Activated B cell treated with CpG ODN at 0.5 μM for 24 hours (primary cell): ENCODE measurements around the gene PHRF1. TPM values are rescaled to one million over a fixed set of nuclear protein-coding genes. Genes with fewer than 3 reads are reported as not detected.
"Not testable (repeated sequence)": the region's sequence is repeated elsewhere in the genome, so short reads cannot be mapped to it uniquely, and the experiment has no call there.

Experiments used
- ATAC-seq: fragments of 200-7000 bp; cut with Tn5 transposase; one replicate; pipeline ENCODE4 v1.10.0; 2021; ENCODE audit warnings: low read depth, mild to moderate bottlenecking, moderate library complexity
- CTCF ChIA-PET: fragments of 350-600 bp; sonication (Branson Sonifier 250); formaldehyde crosslinking; loops from one replicate; lab custom pipeline; 2021; ENCODE audit warnings: antibody characterized with exemption; lab: Charles Lee
- POLR2A ChIA-PET: fragments of 350-600 bp; sonication (Branson Sonifier 250); formaldehyde crosslinking; loops from one replicate; lab custom pipeline; 2021; ENCODE audit warnings: antibody characterized with exemption; lab: Charles Lee
- DNase-seq: peaks from one replicate; pipeline ENCODE4 v3.0.0; 2022
- H3K27ac Mint-ChIP-seq: one replicate; pipeline ENCODE4 v1.8.0; 2020; ENCODE audit warnings: mixed read lengths
- H3K27me3 Mint-ChIP-seq: one replicate; pipeline ENCODE4 v1.8.0; 2021; ENCODE audit warnings: mixed read lengths
- H3K36me3 Mint-ChIP-seq: one replicate; pipeline ENCODE4 v1.8.0; 2021; ENCODE audit warnings: low read depth, mixed read lengths
- H3K4me1 Mint-ChIP-seq: one replicate; pipeline ENCODE4 v1.8.0; 2021; ENCODE audit warnings: mixed read lengths
- H3K4me3 Mint-ChIP-seq: one replicate; pipeline ENCODE4 v1.8.0; 2020; ENCODE audit warnings: mild to moderate bottlenecking, mixed read lengths
- H3K9me3 Mint-ChIP-seq: one replicate; pipeline ENCODE4 v1.8.0; 2020; ENCODE audit warnings: mixed read lengths
- intact Hi-C: fragments of 100-400 bp; cut with micrococcal nuclease; formaldehyde crosslinking; loops from one replicate; pipeline ENCODE4 v1.15.1; 2024
- total RNA-seq: library from RNA; stranded (reverse); gene quantifications from 2 replicates; pipeline ENCODE4 v1.2.3, GENCODE V29; 2022
- TF ChIP-seq, protein P1 (sequence below): fragments of 200-600 bp; IDR thresholded peaks from one replicate; pipeline ENCODE4 v1.8.0; 2022; ENCODE audit warnings: antibody characterized with exemption, mild to moderate bottlenecking

PHRF1 gene
- total RNA-seq, 1 donor from 2014 or later, result 49.6 TPM

GRCh38 chr11:643849-644738 lies 67.8 kb downstream of the PHRF1 start:
- no peak for DNase-seq
- ChIA-PET POLR2A (interaction anchor here (0.7 kb wide), 1 partner anchor 97 kb away, joined by 3 read pairs; no protein-coding TSS in a partner anchor), CTCF (no interaction called here)
- H3K4me3 Mint-ChIP-seq, result no peak overlapping the region
- TF ChIP-seq, protein P1, sequence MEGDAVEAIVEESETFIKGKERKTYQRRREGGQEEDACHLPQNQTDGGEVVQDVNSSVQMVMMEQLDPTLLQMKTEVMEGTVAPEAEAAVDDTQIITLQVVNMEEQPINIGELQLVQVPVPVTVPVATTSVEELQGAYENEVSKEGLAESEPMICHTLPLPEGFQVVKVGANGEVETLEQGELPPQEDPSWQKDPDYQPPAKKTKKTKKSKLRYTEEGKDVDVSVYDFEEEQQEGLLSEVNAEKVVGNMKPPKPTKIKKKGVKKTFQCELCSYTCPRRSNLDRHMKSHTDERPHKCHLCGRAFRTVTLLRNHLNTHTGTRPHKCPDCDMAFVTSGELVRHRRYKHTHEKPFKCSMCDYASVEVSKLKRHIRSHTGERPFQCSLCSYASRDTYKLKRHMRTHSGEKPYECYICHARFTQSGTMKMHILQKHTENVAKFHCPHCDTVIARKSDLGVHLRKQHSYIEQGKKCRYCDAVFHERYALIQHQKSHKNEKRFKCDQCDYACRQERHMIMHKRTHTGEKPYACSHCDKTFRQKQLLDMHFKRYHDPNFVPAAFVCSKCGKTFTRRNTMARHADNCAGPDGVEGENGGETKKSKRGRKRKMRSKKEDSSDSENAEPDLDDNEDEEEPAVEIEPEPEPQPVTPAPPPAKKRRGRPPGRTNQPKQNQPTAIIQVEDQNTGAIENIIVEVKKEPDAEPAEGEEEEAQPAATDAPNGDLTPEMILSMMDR, result no peak
- peaks cover 3% of the 10 kb centered on the region for H3K27me3 Mint-ChIP-seq
- H3K4me1 Mint-ChIP-seq, result peaks cover 14% of the 10 kb centered on the region
- no peak overlapping the region for H3K27ac Mint-ChIP-seq
- ATAC-seq, result no peak
- no peaks in the 10 kb centered on the region for H3K9me3 Mint-ChIP-seq
- intact Hi-C loops, result no loop called here
- H3K36me3 Mint-ChIP-seq, result peaks cover 16% of the 10 kb centered on the region

DNA sequence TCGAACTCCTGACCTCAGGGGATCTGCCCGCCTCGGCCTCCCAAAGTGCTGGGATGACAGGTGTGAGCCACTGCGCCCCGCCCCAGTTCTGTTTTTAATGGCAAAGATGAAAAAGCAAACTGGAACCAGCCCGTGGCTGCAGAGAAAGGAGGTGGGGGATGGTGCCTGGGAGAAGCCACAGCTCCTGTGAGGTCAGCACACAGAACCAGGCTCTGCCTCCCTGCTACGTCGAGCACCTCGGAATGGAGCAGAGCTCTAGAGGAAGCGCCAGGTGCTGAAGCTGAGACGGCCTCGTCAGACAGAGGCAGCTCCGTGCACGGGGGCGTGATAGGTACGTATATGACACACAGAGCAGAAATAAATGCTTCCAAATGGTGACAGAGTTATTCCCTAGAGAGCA lies 69.3 kb downstream of the PHRF1 start:
- Mint-ChIP-seq H3K36me3 (peaks cover 18% of the 10 kb centered on the region), H3K27ac (no peak overlapping the region), H3K4me1 (peaks cover 8% of the 10 kb centered on the region), H3K4me3 (no peak overlapping the region), H3K9me3 (no peaks in the 10 kb centered on the region), H3K27me3 (no peaks in the 10 kb centered on the region)
- POLR2A ChIA-PET, result no interaction called here
- CTCF ChIA-PET, result no interaction called here
- intact Hi-C loops, result no loop called here
- TF ChIP-seq, protein P1, result no peak
- DNase-seq (no peak), ATAC-seq (no peak)

DNA sequence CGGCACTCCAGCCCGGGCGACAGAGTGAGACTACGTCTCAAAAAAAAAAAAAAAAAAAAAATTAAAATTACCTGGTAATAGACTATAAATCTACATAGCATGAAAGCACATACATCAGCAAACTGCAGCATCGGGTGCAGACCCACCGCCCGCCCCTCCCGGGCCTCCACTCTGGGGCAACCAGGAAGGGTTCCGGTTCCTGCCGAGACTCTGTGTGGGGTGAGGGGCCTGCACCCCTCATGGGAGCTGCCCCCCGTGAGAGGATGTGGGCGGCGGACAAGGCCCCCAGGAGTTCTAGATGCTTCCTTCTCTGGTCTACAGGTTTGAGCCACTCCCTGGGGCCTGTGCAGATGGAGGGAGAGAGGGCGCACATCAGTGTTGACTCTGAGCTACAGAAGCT lies 69.9 kb downstream of the PHRF1 start:
- intact Hi-C loops, result no loop called here
- Mint-ChIP-seq H3K4me3 (no peak overlapping the region), H3K27ac (no peak overlapping the region), H3K27me3 (no peaks in the 10 kb centered on the region), H3K4me1 (peaks cover 5% of the 10 kb centered on the region), H3K9me3 (no peaks in the 10 kb centered on the region), H3K36me3 (peaks cover 22% of the 10 kb centered on the region)
- DNase-seq (no peak), ATAC-seq (no peak)
- ChIA-PET POLR2A (interaction anchor here (0.6 kb wide), 1 partner anchor 75 kb away, joined by 4 read pairs; no protein-coding TSS in a partner anchor), CTCF (interaction anchor here (0.5 kb wide), 1 partner anchor 36 kb away, joined by 4 read pairs; no protein-coding TSS in a partner anchor)
- TF ChIP-seq, protein P1, result no peak

DNA sequence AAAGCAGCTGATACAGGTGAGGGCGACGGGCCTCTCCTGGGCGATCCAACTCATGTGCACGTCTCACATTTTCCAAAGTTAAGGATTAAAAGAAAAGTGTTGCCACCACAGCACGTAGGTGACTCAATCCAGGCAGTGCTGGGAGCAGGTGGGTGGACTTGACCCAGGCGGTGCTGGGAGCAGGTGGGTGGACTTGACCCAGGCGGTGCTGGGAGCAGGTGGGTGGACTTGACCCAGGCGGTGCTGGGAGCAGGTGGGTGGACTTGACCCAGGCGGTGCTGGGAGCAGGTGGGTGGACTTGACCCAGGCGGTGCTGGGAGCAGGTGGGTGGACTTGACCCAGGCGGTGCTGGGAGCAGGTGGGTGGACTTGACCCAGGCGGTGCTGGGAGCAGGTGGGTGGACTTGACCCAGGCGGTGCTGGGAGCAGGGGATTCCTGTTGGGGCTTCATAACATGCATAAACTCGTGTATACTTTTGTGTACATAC lies 71.4 kb downstream of the PHRF1 start:
- H3K9me3 Mint-ChIP-seq, H3K4me1 Mint-ChIP-seq, ATAC-seq, H3K27ac Mint-ChIP-seq, CTCF ChIA-PET, intact Hi-C loops, DNase-seq, H3K4me3 Mint-ChIP-seq, H3K27me3 Mint-ChIP-seq: not testable (repeated sequence)
- POLR2A ChIA-PET, result interaction anchor here (0.7 kb wide), 1 partner anchor 72 kb away, joined by 3 read pairs; the partner anchor contains the start of gene PHRF1
- peaks cover 29% of the 10 kb centered on the region for H3K36me3 Mint-ChIP-seq

DNA sequence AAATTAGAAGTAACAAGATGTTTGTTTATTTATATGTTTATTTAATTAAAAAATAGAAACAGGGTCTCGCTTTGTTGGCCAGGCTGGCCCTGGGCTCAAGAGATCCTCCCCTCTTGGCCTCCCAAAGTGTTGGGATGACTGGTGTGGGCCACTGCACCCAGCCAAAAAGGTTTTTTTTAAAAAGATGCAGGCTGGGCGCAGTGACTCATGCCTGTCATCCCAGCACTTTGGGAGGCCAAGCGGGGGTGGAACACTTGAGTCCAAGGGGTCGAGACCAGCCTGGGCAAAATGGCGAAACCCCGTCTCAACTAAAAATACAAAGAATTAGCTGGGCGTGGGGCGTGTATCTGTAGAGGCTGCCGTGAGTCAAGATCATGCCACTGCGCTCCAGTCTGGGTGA lies 74.2 kb downstream of the PHRF1 start:
- POLR2A ChIA-PET, result no interaction called here
- DNase-seq (no peak), ATAC-seq (no peak)
- TF ChIP-seq, protein P1, result no peak
- H3K36me3 Mint-ChIP-seq, result peaks cover 29% of the 10 kb centered on the region
- no peak overlapping the region for H3K27ac Mint-ChIP-seq
- peaks cover 5% of the 10 kb centered on the region for H3K4me1 Mint-ChIP-seq
- H3K4me3 Mint-ChIP-seq, result no peak overlapping the region
- H3K9me3 Mint-ChIP-seq, result no peaks in the 10 kb centered on the region
- no peaks in the 10 kb centered on the region for H3K27me3 Mint-ChIP-seq
- intact Hi-C loops, result no loop called here
- CTCF ChIA-PET, result interaction anchor here (1.1 kb wide), 1 partner anchor 77 kb away, joined by 3 read pairs; no protein-coding TSS in a partner anchor

DNA sequence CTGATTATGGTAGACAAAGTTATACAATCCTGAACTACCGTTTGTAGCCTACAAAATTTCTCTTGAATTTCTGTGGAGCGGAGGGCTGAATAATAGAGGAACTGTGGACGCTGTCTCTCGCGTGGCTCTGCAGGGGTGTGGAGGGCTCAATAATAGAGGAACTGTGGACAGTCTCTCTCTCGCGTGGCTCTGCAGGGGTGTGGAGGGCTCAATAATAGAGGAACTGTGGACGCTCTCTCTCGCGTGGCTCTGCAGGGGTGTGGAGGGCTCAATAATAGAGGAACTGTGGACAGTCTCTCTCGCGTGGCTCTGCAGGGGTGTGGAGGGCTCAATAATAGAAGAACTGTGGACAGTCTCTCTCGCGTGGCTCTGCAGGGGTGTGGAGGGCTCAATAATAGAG lies 76.9 kb downstream of the PHRF1 start:
- POLR2A ChIA-PET, ATAC-seq, H3K27ac Mint-ChIP-seq: not testable (repeated sequence)

More for the DNA sequence above, 76.9 kb downstream of the PHRF1 start:
- CTCF ChIA-PET, H3K27me3 Mint-ChIP-seq, H3K4me3 Mint-ChIP-seq, intact Hi-C loops, DNase-seq, H3K4me1 Mint-ChIP-seq, H3K9me3 Mint-ChIP-seq: not testable (repeated sequence)
- peaks cover 36% of the 10 kb centered on the region for H3K36me3 Mint-ChIP-seq
